Activated naive CD8-positive, alpha-beta T cell (primary cell): ENCODE data around the gene CDS2.

ENCODE experiments used
- H3K27ac Mint-ChIP-seq: one replicate; pipeline ENCODE4 v1.8.0; 2021; ENCODE audit warnings: mixed read lengths
- H3K27me3 Mint-ChIP-seq: one replicate; pipeline ENCODE4 v1.8.0; 2021; ENCODE audit warnings: mixed read lengths
- H3K36me3 Mint-ChIP-seq: one replicate; pipeline ENCODE4 v1.8.0; 2021; ENCODE audit warnings: mixed read lengths
- H3K4me1 Mint-ChIP-seq: one replicate; pipeline ENCODE4 v1.8.0; 2021; ENCODE audit warnings: low read depth, mixed read lengths
- H3K4me3 Mint-ChIP-seq: one replicate; pipeline ENCODE4 v1.8.0; 2021; ENCODE audit warnings: mild to moderate bottlenecking, mixed read lengths
- H3K9me3 Mint-ChIP-seq: one replicate; pipeline ENCODE4 v1.8.0; 2021; ENCODE audit warnings: low read depth, mixed read lengths

CDS2 gene

GRCh38 chr20:5104479-5104878 is 22.3 kb upstream of the CDS2 start:
- Mint-ChIP-seq H3K4me1 (peaks cover 18% of the 10 kb centered on the region), H3K9me3 (no peaks in the 10 kb centered on the region), H3K27me3 (no peaks in the 10 kb centered on the region), H3K27ac (no peak overlapping the region), H3K4me3 (no peak overlapping the region), H3K36me3 (peaks cover 7% of the 10 kb centered on the region)

GRCh38 chr20:5109276-5109675 is 17.5 kb upstream of the CDS2 start:
- Mint-ChIP-seq H3K4me1 (peaks cover 21% of the 10 kb centered on the region), H3K27me3 (no peaks in the 10 kb centered on the region), H3K9me3 (no peaks in the 10 kb centered on the region), H3K27ac (peak overlapping the region; percentile 34), H3K4me3 (no peak overlapping the region), H3K36me3 (peaks cover 6% of the 10 kb centered on the region)

GRCh38 chr20:5113615-5113986 is 13.2 kb upstream of the CDS2 start:
- H3K9me3 Mint-ChIP-seq: no peaks in the 10 kb centered on the region
- no peaks in the 10 kb centered on the region for H3K27me3 Mint-ChIP-seq
- H3K36me3 Mint-ChIP-seq: peaks cover 25% of the 10 kb centered on the region
- peaks cover 42% of the 10 kb centered on the region for H3K4me1 Mint-ChIP-seq
- H3K4me3 Mint-ChIP-seq: peak overlapping the region; percentile 98
- peak overlapping the region; percentile 91 for H3K27ac Mint-ChIP-seq

- Mint-ChIP-seq H3K27ac (peak overlapping the region; percentile 91), H3K27me3 (no peaks in the 10 kb centered on the region), H3K4me1 (peaks cover 42% of the 10 kb centered on the region), H3K4me3 (peak overlapping the region; percentile 98), H3K9me3 (no peaks in the 10 kb centered on the region), H3K36me3 (peaks cover 25% of the 10 kb centered on the region)
These were observed 12.4 kb upstream of the CDS2 start for GRCh38 chr20:5114403-5114802.

- H3K27ac Mint-ChIP-seq: peak overlapping the region; percentile 66
- H3K27me3 Mint-ChIP-seq: no peaks in the 10 kb centered on the region
- H3K9me3 Mint-ChIP-seq: no peaks in the 10 kb centered on the region
- peaks cover 53% of the 10 kb centered on the region for H3K4me1 Mint-ChIP-seq
- peak overlapping the region; percentile 95 for H3K4me3 Mint-ChIP-seq
- H3K36me3 Mint-ChIP-seq: peaks cover 23% of the 10 kb centered on the region
These were observed 9.9 kb upstream of the CDS2 start for GRCh38 chr20:5116875-5117274.

GRCh38 chr20:5118220-5119142 is 8.3 kb upstream of the CDS2 start:
- Mint-ChIP-seq H3K4me3 (peak overlapping the region; percentile 95), H3K27ac (peak overlapping the region; percentile 97), H3K36me3 (peaks cover 23% of the 10 kb centered on the region), H3K9me3 (no peaks in the 10 kb centered on the region), H3K4me1 (peaks cover 43% of the 10 kb centered on the region), H3K27me3 (no peaks in the 10 kb centered on the region)

GRCh38 chr20:5119143-5119434 is 7.7 kb upstream of the CDS2 start:
- H3K9me3 Mint-ChIP-seq: no peaks in the 10 kb centered on the region
- H3K36me3 Mint-ChIP-seq: peaks cover 23% of the 10 kb centered on the region
- peaks cover 40% of the 10 kb centered on the region for H3K4me1 Mint-ChIP-seq
- peak overlapping the region; percentile 95 for H3K4me3 Mint-ChIP-seq
- peak overlapping the region; percentile 97 for H3K27ac Mint-ChIP-seq
- H3K27me3 Mint-ChIP-seq: no peaks in the 10 kb centered on the region

- Mint-ChIP-seq H3K27ac (peak within 1 kb of the TSS; percentile 97), H3K36me3 (peaks cover 20% of the 10 kb centered on the region), H3K4me3 (peak within 1 kb of the TSS; percentile 95), H3K4me1 (peaks cover 36% of the 10 kb centered on the region), H3K27me3 (no peaks in the 10 kb centered on the region), H3K9me3 (no peaks in the 10 kb centered on the region)
These were observed 7.2 kb upstream of the CDS2 start, which contains the start of gene PCNA for GRCh38 chr20:5119435-5120184. Gene PCNA (minus strand): TSS chr20:5119958. CDS start chr20:5119798, 160 bp downstream.

GRCh38 chr20:5120185-5120476 is 6.7 kb upstream of the CDS2 start:
- H3K9me3 Mint-ChIP-seq: no peaks in the 10 kb centered on the region
- no peaks in the 10 kb centered on the region for H3K27me3 Mint-ChIP-seq
- peak overlapping the region; percentile 95 for H3K4me3 Mint-ChIP-seq
- peaks cover 17% of the 10 kb centered on the region for H3K36me3 Mint-ChIP-seq
- H3K27ac Mint-ChIP-seq: peak overlapping the region; percentile 97
- H3K4me1 Mint-ChIP-seq: peaks cover 32% of the 10 kb centered on the region

- Mint-ChIP-seq H3K27ac (no peak overlapping the region), H3K36me3 (peaks cover 6% of the 10 kb centered on the region), H3K27me3 (no peaks in the 10 kb centered on the region)
These were observed 3.9 kb upstream of the CDS2 start for GRCh38 chr20:5122873-5123260.

GRCh38 chr20:5127204-5127858 is 523 bp downstream of the CDS2 start:
- peak overlapping the region; percentile 92 for H3K27ac Mint-ChIP-seq
- H3K36me3 Mint-ChIP-seq: no peaks in the 10 kb centered on the region
- H3K4me1 Mint-ChIP-seq: peaks cover 33% of the 10 kb centered on the region
- no peaks in the 10 kb centered on the region for H3K9me3 Mint-ChIP-seq
- H3K4me3 Mint-ChIP-seq: peak overlapping the region; percentile 96
- H3K27me3 Mint-ChIP-seq: no peaks in the 10 kb centered on the region

More at GRCh38 chr20:5122873-5123260, 3.9 kb upstream of the CDS2 start:
- peaks cover 33% of the 10 kb centered on the region for H3K4me1 Mint-ChIP-seq
- no peaks in the 10 kb centered on the region for H3K9me3 Mint-ChIP-seq
- no peak overlapping the region for H3K4me3 Mint-ChIP-seq

GRCh38 chr20:5127859-5128424 is 1.1 kb downstream of the CDS2 start:
- Mint-ChIP-seq H3K4me3 (peak overlapping the region; percentile 96), H3K9me3 (no peaks in the 10 kb centered on the region), H3K4me1 (peaks cover 33% of the 10 kb centered on the region), H3K27me3 (no peaks in the 10 kb centered on the region), H3K36me3 (no peaks in the 10 kb centered on the region), H3K27ac (peak overlapping the region; percentile 92)

GRCh38 chr20:5128886-5129285 is 2.1 kb downstream of the CDS2 start:
- Mint-ChIP-seq H3K27ac (peak overlapping the region; percentile 92), H3K4me1 (peaks cover 36% of the 10 kb centered on the region), H3K27me3 (no peaks in the 10 kb centered on the region), H3K4me3 (peak overlapping the region; percentile 96), H3K36me3 (no peaks in the 10 kb centered on the region), H3K9me3 (no peaks in the 10 kb centered on the region)

GRCh38 chr20:5131502-5131901 is 4.7 kb downstream of the CDS2 start:
- Mint-ChIP-seq H3K9me3 (no peaks in the 10 kb centered on the region), H3K27ac (peak overlapping the region; percentile 77), H3K27me3 (no peaks in the 10 kb centered on the region), H3K36me3 (no peaks in the 10 kb centered on the region), H3K4me3 (peak overlapping the region; percentile 28), H3K4me1 (peaks cover 39% of the 10 kb centered on the region)

GRCh38 chr20:5133998-5134397 is 7.2 kb downstream of the CDS2 start:
- H3K4me3 Mint-ChIP-seq: no peak overlapping the region
- H3K27ac Mint-ChIP-seq: no peak overlapping the region
- no peaks in the 10 kb centered on the region for H3K27me3 Mint-ChIP-seq
- H3K36me3 Mint-ChIP-seq: no peaks in the 10 kb centered on the region
- peaks cover 28% of the 10 kb centered on the region for H3K4me1 Mint-ChIP-seq
- no peaks in the 10 kb centered on the region for H3K9me3 Mint-ChIP-seq
